HG02884 (cell line): Measurements from ENCODE around the gene TRIP13.

Experiments
- ATAC-seq: cut with Tn5 transposase; IDR thresholded peaks from one replicate; pipeline ENCODE4 v1.9.1; 2021; ENCODE audit warnings: mild to moderate bottlenecking, moderate library complexity; ENCODE audit not compliant: unreplicated experiment

TRIP13 gene

GRCh38 chr5:949815-950560, 57.3 kb downstream of the TRIP13 start:
- ATAC-seq: no peak

- no peak for ATAC-seq
Measured at GRCh38 chr5:951940-952596, 59.4 kb downstream of the TRIP13 start.

GRCh38 chr5:952597-953271, 60.0 kb downstream of the TRIP13 start:
- no peak for ATAC-seq

GRCh38 chr5:953535-954449, 61.1 kb downstream of the TRIP13 start:
- no peak for ATAC-seq

GRCh38 chr5:955886-956761, 63.4 kb downstream of the TRIP13 start:
- no peak for ATAC-seq

- peak; percentile 49 for ATAC-seq
Measured at GRCh38 chr5:956941-957747, 64.5 kb downstream of the TRIP13 start.

GRCh38 chr5:957748-958485, 65.2 kb downstream of the TRIP13 start:
- ATAC-seq: no peak

GRCh38 chr5:958701-959571, 66.3 kb downstream of the TRIP13 start:
- no peak for ATAC-seq

GRCh38 chr5:959581-960531, 67.2 kb downstream of the TRIP13 start:
- no peak for ATAC-seq

GRCh38 chr5:960551-960950, 67.9 kb downstream of the TRIP13 start:
- ATAC-seq: no peak

- ATAC-seq: no peak
Measured at GRCh38 chr5:961002-961710, 68.5 kb downstream of the TRIP13 start.

GRCh38 chr5:961711-962240, 69.1 kb downstream of the TRIP13 start:
- ATAC-seq: no peak

GRCh38 chr5:962386-962785, 69.7 kb downstream of the TRIP13 start:
- no peak for ATAC-seq

GRCh38 chr5:962801-963200, 70.1 kb downstream of the TRIP13 start:
- no peak for ATAC-seq

GRCh38 chr5:963310-963672, 70.6 kb downstream of the TRIP13 start:
- no peak for ATAC-seq
